GM19025 (cell line): Measurements from ENCODE around the gene FGD3.

ENCODE experiments used
- ATAC-seq: cut with Tn5 transposase; IDR thresholded peaks from one replicate; pipeline ENCODE4 v1.9.1; 2021; ENCODE audit warnings: mild to moderate bottlenecking, low read depth, moderate library complexity; ENCODE audit not compliant: unreplicated experiment

Gene FGD3

DNA sequence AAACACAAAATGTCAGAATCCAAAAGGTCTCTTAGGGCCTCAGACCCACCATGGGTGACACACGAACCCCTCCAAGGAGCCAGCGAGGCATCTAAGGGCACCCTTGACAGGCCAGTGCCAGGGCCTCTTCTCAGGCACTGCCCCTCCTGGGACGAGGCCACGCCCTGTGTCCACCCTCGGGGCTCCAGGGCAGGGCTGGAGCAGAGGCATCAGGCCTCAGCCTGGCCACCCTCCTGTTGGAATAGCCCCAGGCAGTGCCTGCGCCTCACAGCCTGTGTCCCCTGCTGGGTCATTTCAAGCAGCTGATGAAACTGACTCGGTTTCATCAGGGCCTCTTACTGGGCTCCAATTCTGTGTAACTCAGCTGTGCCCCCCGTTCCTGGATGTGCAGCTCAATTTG is 78.4 kb downstream of the FGD3 start:
- ATAC-seq = no peak

DNA sequence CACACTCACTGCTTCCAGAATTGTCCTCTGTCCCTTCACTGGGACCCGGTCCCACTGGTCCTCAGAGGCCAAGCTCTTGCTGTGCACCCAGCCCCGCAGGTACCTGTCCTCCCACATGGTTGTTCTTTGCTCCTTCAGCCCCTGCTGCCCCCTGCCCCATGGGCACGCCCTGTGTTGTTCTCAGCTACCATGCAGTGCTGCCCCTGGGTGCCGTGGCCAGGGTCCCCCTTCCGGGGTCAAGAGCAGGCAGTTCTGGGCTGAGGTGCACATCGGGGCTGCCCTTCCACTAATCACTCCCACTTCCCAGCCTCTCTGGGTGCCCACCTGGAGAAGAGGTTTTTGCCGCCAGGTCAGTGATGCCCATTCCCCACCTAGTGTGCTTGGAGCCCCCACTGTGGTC is 79.3 kb downstream of the FGD3 start:
- no peak for ATAC-seq

DNA sequence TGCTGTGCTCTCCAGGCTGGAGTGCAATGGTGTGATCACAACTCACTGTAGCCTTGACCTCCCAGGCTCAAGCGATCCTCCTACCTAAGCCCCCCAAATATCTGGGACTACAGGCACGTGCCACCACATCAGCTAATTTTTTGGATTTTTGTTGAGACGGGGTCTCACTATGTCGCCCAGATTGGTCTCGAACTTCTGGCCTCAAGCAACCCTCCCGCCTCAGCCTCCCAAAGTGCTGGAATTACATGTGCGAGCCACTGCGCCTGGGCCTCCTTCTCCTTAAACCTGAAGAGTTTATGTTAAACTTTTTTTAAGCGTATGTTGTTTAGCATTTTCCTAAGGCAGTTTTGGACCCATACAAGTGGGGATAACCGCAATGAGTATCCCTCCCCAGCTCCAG is 80.4 kb downstream of the FGD3 start:
- no peak for ATAC-seq

DNA sequence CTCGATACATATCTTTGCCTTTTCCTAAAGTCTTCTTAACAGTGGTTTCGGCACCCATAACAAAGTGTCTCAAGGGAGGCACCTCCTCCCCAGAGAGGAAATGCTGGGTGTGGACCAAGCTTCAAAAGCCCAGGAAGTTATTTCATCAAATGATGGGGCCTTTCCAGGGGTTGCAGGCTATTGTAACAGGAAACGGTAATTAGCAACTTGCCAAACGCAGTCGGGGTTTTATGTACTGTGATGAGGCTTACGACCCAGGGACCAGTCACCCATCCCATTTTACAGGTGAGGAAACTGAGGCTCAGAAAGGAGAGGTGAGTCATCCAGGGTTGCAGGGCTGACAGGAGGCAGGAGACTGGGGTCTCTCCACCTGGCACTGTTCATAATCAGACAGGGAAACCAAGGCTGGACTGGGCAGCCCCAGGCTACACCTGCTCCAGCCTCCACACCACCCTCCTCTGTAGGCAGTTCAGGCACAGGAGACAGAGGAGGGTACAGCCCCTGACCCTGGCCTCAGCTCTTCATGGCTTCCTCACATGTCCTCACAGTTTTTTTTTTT is 81.2 kb downstream of the FGD3 start:
- no peak for ATAC-seq

DNA sequence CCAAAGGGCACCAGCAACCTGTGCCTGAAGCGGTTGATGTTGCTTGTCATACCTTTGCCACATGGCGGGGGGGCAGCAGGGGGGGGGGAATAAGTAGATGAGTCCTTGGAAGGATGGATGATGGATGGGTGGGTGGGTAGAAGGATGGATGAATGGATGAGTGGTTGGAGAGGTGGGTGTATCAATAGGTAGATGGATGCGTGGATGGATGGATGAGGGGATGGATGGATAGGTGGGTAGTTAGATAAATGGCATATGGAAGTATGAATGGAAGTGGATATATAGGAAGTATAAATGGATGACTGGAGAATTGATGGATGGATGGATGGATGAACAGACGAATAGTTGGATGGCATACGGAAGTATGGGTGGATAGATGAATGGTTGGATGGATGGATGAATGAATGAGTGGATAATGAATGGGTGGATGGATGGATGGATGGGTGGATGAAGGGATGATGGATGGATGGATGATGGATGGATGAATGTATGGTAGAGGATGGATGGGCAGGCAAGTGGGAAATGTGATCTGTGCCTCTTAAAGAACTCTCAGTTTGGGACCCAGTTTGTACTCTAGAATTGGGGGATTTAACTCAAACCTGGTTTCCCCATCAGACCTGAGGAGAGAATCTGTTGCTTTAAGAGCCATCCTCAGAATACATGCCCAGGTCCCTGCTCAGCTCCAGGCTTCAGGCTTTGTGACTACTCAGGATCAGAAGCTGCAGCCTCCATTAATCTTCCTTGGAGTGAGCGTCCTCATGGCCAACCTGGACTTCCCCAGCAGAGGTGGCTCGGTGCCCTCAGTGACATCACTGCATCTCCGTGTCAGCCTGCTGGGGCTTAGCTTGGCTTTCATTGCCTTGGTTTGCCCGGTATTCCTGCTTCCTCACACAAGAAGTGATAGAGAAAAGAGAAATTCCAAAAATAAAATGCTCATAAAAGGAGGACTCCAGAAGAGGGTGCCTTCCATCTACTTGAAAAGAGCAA is 83.6 kb downstream of the FGD3 start:
- ATAC-seq = no peak

DNA sequence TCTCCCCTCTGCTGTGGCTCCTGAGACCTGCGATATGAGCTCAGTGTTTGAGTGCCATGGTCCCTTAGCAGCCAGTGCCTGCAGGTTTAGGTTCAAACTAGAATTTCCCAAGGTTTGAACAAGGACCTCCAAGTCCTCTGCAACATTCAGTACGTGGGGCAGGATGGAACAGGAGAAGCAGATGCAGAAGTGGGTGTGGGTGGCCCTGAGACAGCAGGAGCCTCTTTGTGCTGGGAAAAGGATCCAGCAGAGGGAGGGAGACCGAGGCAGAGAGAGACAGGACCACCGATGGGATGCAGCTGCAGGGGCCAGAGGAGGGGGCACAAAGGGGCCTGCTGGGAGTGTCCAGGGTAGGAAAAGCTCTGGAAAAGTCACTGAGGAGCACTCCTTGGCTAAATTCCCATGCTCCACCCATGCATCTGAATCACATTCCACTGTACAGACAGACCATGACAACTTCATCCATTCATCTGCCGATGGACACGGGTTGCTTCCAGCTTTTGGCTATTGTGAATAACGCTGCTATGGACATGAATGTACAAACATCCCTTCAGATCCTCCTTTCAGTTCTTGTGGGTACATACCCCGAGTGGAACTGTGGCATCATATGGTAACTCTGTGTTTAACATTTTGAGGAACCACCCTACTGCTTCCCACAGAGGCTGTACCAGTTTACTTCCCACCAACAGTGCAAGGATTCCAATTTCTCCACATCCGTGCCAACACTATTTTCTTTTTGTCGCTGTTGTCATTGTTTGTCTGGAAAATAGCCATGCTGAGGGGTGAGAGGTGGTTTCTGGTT is 84.5 kb downstream of the FGD3 start:
- ATAC-seq = no peak

DNA sequence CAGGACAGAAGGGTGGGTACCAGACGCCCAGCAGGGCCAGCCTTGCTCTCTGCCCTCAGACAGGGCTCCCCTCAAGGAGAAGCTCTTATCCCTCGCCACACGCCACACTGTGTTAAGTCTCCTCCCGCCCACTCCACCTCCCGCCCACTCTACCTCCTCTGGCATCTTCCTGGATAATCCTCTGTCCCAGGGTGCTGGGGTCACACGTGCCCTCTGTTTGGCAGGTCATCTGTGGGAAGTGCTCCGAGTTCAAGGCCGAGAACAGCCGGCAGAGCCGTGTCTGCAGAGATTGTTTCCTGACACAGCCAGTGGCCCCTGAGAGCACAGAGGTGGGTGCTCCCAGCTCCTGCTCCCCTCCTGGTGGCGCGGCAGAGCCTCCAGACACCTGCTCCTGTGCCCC is 85.2 kb downstream of the FGD3 start:
- ATAC-seq = no peak

DNA sequence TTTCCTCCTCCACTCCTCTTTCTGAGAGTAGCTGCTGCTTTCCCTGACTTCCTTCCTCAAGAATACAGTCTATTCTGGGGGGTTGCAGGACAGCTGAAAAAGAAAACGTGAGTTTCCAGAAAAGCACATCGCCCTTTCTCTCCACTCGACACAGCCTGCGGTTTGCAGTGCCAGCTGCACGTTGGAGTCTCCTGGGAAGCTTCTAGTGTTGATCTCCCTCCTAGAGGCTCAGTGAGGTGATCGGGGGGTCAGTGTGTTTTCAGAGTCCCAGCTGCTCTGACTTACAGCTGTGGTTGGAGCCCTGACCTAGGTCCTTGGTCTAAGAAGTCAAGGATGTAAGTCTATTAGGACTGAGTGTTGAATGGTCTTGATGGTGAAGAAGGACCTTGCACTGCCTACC is 86.2 kb downstream of the FGD3 start:
- no peak for ATAC-seq

DNA sequence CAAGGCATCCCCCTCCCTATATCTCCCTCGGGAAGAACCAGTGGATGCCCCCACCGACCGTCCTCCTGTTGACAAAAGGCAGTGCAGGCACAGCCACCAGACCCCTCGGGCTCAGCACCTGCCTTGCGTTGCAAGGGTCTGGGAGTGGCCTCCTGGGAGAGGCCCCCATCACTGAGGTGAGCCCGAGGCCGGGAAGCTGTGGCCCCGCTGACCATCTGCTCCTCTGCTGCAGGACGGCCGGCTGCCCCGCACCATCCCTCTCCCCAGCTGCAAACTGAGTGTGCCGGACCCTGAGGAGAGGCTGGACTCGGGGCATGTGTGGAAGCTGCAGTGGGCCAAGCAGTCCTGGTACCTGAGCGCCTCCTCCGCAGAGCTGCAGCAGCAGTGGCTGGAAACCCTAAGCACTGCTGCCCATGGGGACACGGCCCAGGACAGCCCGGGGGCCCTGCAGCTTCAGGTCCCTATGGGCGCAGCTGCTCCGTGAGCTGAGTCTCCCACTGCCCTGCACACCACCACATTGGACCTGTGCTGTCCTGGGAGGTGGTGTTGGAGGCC is 87.9 kb downstream of the FGD3 start:
- ATAC-seq = no peak

DNA sequence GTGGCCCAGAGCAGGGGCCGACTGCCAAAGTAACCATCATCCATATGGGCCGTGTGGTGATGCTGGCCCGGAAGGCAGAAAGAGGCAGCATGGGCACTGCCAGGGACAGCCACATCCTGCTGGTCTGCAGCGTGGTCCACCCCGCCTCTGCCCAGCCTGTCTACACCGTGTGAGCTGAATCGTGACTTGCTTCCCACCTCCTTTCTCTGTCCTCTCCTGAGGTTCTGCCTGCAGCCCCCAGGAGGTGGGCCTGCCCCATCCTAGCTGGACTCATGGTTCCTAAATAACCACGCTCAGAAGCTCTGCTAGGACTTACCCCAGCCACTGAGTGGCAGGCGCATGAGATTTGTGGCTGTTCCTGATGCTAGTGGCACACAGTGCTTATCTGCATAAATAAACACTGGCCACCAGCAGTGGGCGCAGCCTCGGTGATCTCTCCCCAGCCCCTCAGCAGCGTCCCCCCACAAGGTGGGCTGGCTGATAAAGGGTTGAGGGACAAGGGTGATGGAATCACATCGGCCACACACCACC is 88.6 kb downstream of the FGD3 start:
- ATAC-seq = no peak

DNA sequence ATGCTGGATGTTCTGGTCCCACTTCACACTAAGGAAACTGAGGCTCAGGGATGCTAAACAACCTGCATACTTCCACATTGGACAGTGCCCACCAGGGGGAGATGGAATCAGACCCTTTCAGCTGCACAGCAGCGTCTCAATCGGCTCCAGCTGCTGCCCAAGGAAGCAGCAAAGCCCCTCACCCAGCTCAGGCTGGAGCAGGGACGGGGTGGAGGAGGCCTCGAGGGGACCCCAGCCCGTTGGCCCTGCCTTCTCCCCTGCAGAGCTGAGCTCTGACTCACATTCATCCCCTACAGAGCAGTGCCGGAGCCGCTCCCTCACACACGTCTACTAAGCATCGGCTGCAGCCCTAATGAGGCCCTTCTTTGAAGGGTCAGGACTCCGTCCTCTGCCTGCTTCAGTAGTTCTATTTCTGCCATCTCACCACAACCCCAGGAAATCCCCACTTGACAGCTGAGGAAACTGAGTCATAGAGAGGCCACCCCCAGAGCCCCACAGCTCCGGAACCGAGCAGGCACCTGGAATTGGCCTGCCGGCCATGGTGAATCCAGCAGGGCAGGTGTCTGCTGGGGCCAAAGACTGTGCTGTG is 89.7 kb downstream of the FGD3 start:
- no peak for ATAC-seq

DNA sequence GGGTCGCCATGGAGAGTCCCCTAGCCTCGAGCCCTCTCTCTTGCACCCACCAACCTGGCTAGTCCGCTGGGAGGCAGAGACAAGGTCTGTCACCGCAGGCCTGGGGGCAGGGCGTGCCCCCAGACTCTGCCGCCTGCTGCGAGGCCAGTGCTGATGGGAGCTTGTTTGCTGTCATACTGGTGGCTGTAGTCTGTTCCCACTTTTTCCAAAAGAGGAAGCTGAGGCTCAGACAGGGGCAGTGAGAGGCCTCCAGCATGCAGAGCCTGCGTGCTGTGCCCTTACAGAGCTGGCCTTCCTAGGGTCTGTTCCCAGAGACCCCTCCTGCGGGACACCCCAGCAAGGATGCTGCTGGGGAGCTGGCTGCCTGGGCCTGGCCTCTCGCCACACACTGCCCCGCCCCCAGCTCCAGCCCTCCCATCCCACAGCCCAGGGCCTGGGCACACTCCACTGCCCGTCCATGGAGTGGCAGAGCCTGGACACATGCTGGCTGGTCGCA is 90.2 kb downstream of the FGD3 start:
- no peak for ATAC-seq

DNA sequence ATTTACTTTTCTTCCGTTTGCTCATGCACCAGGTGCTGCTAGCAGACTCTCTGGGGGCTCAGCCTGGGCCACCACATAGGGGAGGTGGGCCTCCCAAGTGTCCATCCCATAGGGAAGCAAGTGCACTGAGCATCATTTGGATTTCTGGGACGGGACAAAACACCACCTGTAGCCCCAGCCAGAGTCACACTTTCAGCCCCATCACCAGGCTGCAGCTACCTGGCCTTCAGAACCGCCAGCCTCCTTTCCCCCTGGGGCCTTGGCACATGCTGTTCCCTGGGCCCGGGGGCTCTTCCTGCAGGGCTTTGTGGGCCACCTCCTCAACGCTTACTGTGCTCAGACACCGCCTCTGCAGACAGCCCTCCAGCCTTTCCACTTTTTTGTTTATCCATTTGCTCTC is 91.6 kb downstream of the FGD3 start:
- ATAC-seq = no peak

DNA sequence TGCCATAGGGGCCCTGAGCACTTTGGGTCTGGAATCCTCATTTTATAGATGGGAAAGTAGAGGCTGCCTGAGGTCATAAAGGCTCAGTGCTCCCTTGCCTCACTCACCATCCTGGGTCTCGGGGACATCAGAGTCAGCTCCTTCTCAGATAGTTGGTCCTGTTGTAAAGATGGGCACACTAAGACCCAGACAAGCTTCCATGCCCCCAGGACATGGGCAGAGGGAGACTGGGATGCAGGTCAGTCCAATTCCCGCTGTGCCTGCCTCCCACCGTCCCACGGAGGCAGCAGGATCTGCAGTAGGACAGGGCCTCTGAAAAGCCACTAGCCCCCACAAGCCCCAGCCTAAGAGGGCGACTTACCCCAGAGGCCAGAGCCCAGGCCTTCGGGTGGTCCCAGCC is 92.1 kb downstream of the FGD3 start:
- no peak for ATAC-seq

DNA sequence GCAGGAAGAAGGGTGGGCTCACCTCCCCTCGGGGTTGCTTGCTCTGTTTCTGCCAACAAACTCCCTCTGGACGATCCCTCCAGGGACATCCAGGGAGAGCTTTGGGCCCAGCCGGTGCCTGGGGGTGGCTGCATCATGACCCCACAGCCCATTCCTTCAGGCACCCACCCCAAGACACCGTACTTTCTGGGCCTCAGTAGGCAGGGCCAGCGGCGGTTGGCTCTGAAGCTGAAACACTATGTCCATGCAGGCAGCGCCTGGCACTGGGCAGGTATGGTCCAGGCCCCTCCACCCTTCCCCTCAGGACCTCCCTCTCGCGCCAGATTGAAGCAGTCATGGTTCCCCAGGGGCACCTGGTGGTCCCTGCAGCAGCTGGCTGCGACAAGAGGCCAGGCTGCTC is 92.7 kb downstream of the FGD3 start:
- no peak for ATAC-seq

DNA sequence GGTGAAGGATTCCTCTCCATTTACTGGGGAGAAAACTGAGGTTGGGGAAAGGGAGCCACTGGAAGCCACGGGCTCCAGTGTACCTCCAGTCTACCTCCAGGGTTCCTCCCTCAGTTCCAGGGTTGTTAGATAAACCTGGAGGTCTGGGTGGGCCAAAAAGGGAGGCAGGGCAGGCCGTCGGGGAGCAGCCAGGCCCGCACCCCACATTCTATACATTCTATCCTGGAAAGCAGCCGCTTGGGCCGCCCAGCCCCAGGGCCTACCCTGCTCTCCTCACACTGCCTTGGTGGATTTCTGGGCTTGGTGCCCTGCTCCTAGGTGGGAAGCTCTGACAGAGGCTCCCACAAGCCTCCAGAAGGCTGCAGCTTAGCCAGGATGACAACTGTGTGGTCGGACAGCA is 93.1 kb downstream of the FGD3 start:
- no peak for ATAC-seq

DNA sequence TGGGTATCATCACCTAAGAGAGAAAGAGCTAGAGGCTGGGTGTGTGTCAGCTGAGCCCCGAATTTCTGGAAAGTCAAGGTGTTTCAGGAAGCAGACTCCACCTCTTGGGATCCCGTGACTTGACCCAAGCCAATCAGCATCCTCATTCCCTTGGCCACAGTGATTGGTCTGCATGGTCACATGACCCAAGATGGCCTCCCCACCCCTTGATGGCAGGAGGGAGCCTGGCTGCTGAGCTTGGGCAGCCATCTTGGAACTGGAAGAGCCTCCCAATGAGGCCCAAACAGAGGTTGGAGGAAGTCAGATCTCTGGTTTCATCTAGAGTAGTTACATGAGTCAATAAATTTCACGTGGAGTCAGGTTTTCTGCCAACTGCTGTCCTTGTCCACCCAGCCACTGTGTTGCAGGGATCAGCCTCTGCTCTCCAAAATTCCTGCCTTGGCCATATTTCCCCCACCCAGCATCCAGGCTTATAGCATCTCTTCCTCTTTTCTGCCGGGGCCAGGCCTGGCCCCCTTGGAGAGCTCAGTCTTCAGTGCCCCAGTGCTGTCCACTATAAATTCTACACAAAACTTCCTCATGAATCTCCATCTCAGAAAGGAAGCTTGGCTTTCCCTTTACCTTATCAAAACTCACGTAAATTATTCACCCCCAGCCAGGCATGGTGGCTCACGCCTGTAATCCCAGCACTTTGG is 93.9 kb downstream of the FGD3 start:
- no peak for ATAC-seq

DNA sequence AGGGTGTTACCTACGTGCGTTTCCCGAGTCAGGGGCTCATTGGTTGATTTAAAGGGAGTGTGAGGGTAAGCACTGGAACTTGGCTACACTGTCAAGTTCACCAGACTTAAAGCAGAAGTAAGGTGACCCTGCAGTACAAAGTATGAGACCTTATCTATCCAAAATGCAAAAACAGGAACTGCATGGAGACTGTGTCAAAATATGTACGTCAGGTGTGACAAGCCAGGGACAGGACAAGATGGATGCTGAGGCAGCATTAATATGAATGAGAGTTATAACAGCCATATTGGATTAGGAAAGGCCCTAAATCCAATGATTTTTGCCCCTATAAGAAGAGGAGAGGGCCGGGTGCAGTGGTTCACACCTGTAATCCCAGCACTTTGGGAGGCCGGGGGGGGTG is 95.8 kb downstream of the FGD3 start:
- no peak for ATAC-seq

DNA sequence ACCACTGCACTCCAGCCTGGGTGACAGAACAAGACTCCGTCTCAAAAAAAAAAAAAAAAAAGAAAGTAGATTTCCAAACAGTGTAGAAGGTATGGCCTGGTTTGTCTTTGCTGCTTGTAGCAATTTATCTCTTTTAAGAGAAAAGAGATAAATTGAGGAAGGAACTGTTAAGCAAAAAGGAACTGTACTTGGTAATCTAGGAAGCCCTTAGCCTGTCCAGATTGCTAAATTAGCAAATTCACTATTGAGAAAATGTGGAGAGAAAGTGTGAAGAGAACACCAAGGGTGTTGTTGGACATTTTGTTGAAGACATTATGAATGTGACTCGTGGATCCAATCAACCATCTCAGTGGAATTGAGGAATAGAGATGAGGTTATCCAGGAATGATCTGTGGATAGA is 98.2 kb downstream of the FGD3 start:
- no peak for ATAC-seq
